Activated gamma-delta T cell treated with anti-CD3 and anti-CD28 coated beads, Interleukin-2, amount 50 U/mL, for 16 hours (primary cell): ENCODE results near the gene SHISA9.

ENCODE experiments used
- DNase-seq: peaks from one replicate; pipeline ENCODE4 v3.0.0-alpha.2; 2020; ENCODE audit warnings: low read depth

Gene SHISA9

DNA sequence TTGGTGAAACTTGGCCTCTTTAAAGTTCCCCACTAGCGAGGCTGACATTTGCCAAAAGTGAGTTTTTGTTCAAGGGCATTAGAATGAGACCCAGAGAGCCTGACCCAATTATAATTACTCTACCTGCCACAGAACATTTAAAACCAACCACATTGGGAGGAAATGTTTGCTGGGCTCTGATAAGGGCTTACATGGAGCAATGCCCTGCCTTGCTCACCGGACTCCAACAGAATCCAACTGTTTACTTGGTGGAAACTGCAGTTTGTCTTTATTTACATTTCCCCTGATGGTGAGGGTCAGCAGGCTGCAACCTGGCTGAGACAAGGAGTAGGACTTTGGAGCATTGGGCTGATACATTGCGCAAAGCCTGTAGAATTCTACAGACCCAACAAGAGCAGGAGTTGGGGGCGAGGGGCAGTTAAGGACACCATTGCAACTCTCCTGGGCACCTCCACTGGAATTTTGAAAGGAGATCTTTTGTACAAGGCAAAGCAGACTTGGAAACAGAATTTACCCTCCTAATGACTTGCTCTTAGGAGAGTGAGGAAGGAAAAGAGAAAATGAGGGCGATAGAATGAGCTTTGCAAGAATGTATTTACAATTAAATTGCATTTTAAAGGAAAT, 368.6 kb downstream of the SHISA9 start:
- no peak for DNase-seq

DNA sequence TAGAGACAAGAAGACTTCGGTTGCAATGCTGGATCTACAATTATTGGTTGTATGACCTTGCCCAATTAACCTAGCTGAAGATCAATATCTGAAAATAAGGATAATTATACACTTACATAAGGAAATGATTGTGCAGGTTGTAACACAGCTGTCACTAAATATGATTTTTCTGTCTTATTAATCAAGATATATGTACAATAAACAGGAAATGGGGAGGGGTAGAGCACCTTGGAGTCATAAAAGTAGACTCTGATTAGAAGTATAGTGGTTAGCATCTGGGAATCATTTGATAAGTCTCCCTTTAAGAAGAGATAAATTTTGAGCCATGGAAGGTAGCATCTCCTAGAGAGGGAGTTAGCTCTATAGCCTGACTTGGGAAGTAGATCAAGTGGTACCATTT, 369.2 kb downstream of the SHISA9 start:
- DNase-seq: no peak

DNA sequence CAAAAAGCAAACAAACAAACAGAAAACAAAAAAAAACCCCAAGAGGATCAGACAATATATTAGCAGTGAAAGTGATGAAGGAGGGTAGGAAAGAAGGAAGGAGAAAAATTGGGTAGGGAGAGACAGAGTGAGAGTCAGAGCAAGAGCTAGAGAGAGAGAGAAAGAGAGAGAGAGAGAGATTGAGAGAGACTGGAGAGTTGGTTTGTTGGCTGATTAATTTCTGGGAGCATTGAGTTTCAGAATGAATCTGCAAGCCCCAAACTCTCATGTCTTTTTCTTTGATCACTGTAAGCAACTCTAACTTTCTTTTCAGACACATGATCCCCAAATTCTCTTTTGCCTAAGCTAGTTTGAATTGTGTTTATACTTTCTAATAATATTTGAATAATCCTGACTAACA, 388.1 kb downstream of the SHISA9 start:
- DNase-seq: no peak
